HEK293T (cell line): Measurements from ENCODE around the gene SGK2.

Source experiments
- CTCF ChIA-PET: fragments of 350-600 bp; formaldehyde crosslinking; extraction: SDS; loops from one replicate; lab custom pipeline; 2021; ENCODE audit warnings: antibody characterized with exemption, inconsistent platforms; lab: Yijun Ruan, JAX
- POLR2A ChIA-PET: fragments of 350-600 bp; formaldehyde crosslinking; extraction: SDS; loops from one replicate; lab custom pipeline; 2020; ENCODE audit warnings: antibody characterized with exemption, inconsistent platforms; lab: Yijun Ruan, JAX
- DNase-seq: peaks from one replicate; pipeline ENCODE4 v3.0.0; 2012; ENCODE audit warnings: mixed read lengths; ENCODE audit errors: extremely low spot score
- ARNT ChIP-seq: fragments of 450-650 bp; IDR thresholded peaks from 2 replicates; pipeline ENCODE4 v1.6.1; 2017; ENCODE audit warnings: mild to moderate bottlenecking
- BHLHE40 ChIP-seq: fragments of 450-650 bp; IDR thresholded peaks from 2 replicates; pipeline ENCODE4 v1.6.1; 2016; ENCODE audit warnings: mild to moderate bottlenecking, moderate library complexity, borderline replicate concordance
- CTBP1 ChIP-seq: fragments of 450-650 bp; IDR thresholded peaks from 2 replicates; pipeline ENCODE4 v1.6.1; 2016; ENCODE audit warnings: borderline replicate concordance
- ELF4 ChIP-seq: fragments of 450-650 bp; IDR thresholded peaks from 2 replicates; pipeline ENCODE4 v1.6.1; 2017; ENCODE audit warnings: antibody characterized with exemption
- FOXA1 ChIP-seq: fragments of 450-650 bp; IDR thresholded peaks from 2 replicates; pipeline ENCODE4 v1.6.1; 2016; ENCODE audit warnings: mild to moderate bottlenecking
- FOXK2 ChIP-seq: fragments of 450-650 bp; IDR thresholded peaks from 2 replicates; pipeline ENCODE4 v1.6.1; 2016; ENCODE audit warnings: mild to moderate bottlenecking
- FOXM1 ChIP-seq: fragments of 450-650 bp; IDR thresholded peaks from 2 replicates; pipeline ENCODE4 v1.6.1; 2017; ENCODE audit warnings: mild to moderate bottlenecking, borderline replicate concordance
- HDGF ChIP-seq: fragments of 450-650 bp; IDR thresholded peaks from 2 replicates; pipeline ENCODE4 v1.6.1; 2017; ENCODE audit warnings: antibody characterized with exemption, borderline replicate concordance
- L3MBTL2 ChIP-seq: fragments of 450-650 bp; conservative IDR thresholded peaks from 2 replicates; pipeline ENCODE4 v1.6.1; 2016; ENCODE audit warnings: mild to moderate bottlenecking
- LEF1 ChIP-seq: fragments of 450-650 bp; IDR thresholded peaks from 2 replicates; pipeline ENCODE4 v1.6.1; 2017; ENCODE audit warnings: mild to moderate bottlenecking, borderline replicate concordance
- NFRKB ChIP-seq: fragments of 450-650 bp; IDR thresholded peaks from 2 replicates; pipeline ENCODE4 v1.6.1; 2016; ENCODE audit warnings: mild to moderate bottlenecking, moderate library complexity
- PKNOX1 ChIP-seq: fragments of 450-650 bp; IDR thresholded peaks from 2 replicates; pipeline ENCODE4 v1.6.1; 2016
- SP1 ChIP-seq: fragments of 450-650 bp; IDR thresholded peaks from 2 replicates; pipeline ENCODE4 v1.6.1; 2017
- SUZ12 ChIP-seq: fragments of 450-650 bp; IDR thresholded peaks from 2 replicates; pipeline ENCODE4 v1.6.1; 2016; ENCODE audit warnings: mild to moderate bottlenecking
- TARDBP ChIP-seq: fragments of 450-650 bp; IDR thresholded peaks from 2 replicates; pipeline ENCODE4 v1.6.1; 2016
- ZNF384 ChIP-seq: fragments of 450-650 bp; IDR thresholded peaks from 2 replicates; pipeline ENCODE4 v1.6.1; 2016

Gene SGK2

GRCh38 chr20:43539975-43540672 is 18.7 kb upstream of the SGK2 start:
- no peak for TF ChIP-seq BHLHE40
- no peak for TF ChIP-seq SP1
- no peak for TF ChIP-seq HDGF
- TF ChIP-seq L3MBTL2: no peak
- no peak for TF ChIP-seq SUZ12
- no peak for TF ChIP-seq CTBP1
- TF ChIP-seq NFRKB: no peak
- TF ChIP-seq PKNOX1: no peak
- TF ChIP-seq TARDBP: no peak
- TF ChIP-seq FOXK2: no peak
- TF ChIP-seq ZNF384: no peak
- no peak for TF ChIP-seq LEF1
- no peak for TF ChIP-seq ARNT
- TF ChIP-seq FOXA1: no peak
- no peak for TF ChIP-seq FOXM1
- no peak for TF ChIP-seq ELF4
- DNase-seq: no peak
- POLR2A ChIA-PET: interaction anchor here (1.4 kb wide), 1 partner anchor 51 kb away, joined by 4 read pairs; the partner anchor contains the start of gene IFT52
- CTCF ChIA-PET: interaction anchor here (0.5 to 0.8 kb wide), 2 partner anchors 9 to 328 kb away, joined by 3 to 4 read pairs; no protein-coding TSS in a partner anchor

GRCh38 chr20:43540673-43541060 is 18.2 kb upstream of the SGK2 start:
- no peak for DNase-seq
- TF ChIP-seq SUZ12: no peak
- ChIA-PET CTCF (interaction anchor here (0.5 kb wide), 1 partner anchor 328 kb away, joined by 4 read pairs; no protein-coding TSS in a partner anchor), POLR2A (no interaction called here)

GRCh38 chr20:43541214-43541613 is 17.6 kb upstream of the SGK2 start:
- POLR2A ChIA-PET: no interaction called here
- CTCF ChIA-PET: no interaction called here
- TF ChIP-seq HDGF: no peak
- TF ChIP-seq NFRKB: no peak
- no peak for DNase-seq

GRCh38 chr20:43542161-43542560 is 16.7 kb upstream of the SGK2 start:
- CTCF ChIA-PET: interaction anchor here (0.7 kb wide), 1 partner anchor 697 kb away, joined by 3 read pairs; no protein-coding TSS in a partner anchor
- TF ChIP-seq CTBP1: no peak
- no peak for TF ChIP-seq TARDBP
- no peak for TF ChIP-seq FOXK2
- TF ChIP-seq FOXM1: no peak
- TF ChIP-seq ZNF384: no peak
- TF ChIP-seq L3MBTL2: no peak
- no peak for TF ChIP-seq ELF4
- no peak for TF ChIP-seq SUZ12
- TF ChIP-seq ARNT: no peak
- TF ChIP-seq FOXA1: no peak
- no peak for TF ChIP-seq BHLHE40
- no peak for TF ChIP-seq SP1
- TF ChIP-seq NFRKB: no peak
- TF ChIP-seq HDGF: no peak
- DNase-seq: no peak
- POLR2A ChIA-PET: no interaction called here

- ChIA-PET POLR2A (no interaction called here), CTCF (no interaction called here)
- TF ChIP-seq BHLHE40: no peak
- TF ChIP-seq TARDBP: no peak
- TF ChIP-seq ARNT: no peak
- TF ChIP-seq CTBP1: no peak
- no peak for TF ChIP-seq FOXM1
- TF ChIP-seq FOXA1: no peak
- TF ChIP-seq ELF4: no peak
- TF ChIP-seq SUZ12: no peak
- TF ChIP-seq NFRKB: no peak
- TF ChIP-seq LEF1: no peak
- no peak for TF ChIP-seq L3MBTL2
- TF ChIP-seq ZNF384: no peak
- TF ChIP-seq SP1: no peak
- no peak for TF ChIP-seq FOXK2
- TF ChIP-seq PKNOX1: no peak
- no peak for TF ChIP-seq HDGF
- no peak for DNase-seq
Observed at GRCh38 chr20:43542674-43543073, 16.2 kb upstream of the SGK2 start.

GRCh38 chr20:43543138-43543537 is 15.7 kb upstream of the SGK2 start:
- no peak for DNase-seq
- CTCF ChIA-PET: no interaction called here
- no peak for TF ChIP-seq ARNT
- TF ChIP-seq L3MBTL2: no peak
- no peak for TF ChIP-seq BHLHE40
- no peak for TF ChIP-seq ZNF384
- TF ChIP-seq PKNOX1: no peak
- TF ChIP-seq FOXA1: no peak
- POLR2A ChIA-PET: no interaction called here
